Measurements from ENCODE around the gene MS4A6E. TPM values are rescaled to one million over a fixed set of nuclear protein-coding genes. Genes with fewer than 3 reads are reported as not detected.

The MS4A6E gene
- total and polyA plus RNA-seq, 7 donors, result 0.23 to 1.2 TPM; not detected in 5

DNA sequence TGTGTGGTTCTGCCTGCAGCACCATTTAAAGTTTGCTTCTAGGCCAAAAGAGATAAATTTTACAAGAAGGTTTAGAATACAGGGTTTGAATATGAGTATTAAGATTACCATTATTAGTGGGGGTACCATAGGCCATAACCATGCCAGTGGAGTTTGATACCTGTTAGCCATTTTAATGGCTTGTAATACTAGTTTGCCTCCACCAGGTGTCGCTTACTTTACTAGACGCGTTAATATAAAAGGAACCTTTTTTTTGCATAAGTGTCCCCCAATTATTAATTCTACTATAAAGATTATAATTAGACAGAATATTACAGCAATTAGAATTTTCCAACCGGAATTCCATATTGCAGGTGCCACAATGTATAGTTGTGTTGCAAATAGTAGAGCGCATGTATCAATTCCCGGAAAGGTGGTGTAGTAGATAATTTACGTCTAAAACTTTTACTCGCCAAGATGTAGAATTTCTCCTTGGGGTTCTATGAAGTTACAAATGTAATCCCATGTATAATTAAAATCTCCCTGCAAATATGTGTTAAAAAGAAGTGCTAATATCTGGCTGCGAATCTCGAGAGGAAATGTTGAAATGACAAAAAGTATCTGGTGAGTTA, 16.1 kb downstream of the MS4A6E start:
- Histone ChIP-seq H3K4me1 (no peaks in the 10 kb centered on the region), H3K4me3 (no peak overlapping the region), H3K27me3 (no peaks in the 10 kb centered on the region), H3K36me3 (no peaks in the 10 kb centered on the region), H3K27ac (no peak overlapping the region), H3K9me3 (no peaks in the 10 kb centered on the region)
- TF ChIP-seq, protein P1, sequence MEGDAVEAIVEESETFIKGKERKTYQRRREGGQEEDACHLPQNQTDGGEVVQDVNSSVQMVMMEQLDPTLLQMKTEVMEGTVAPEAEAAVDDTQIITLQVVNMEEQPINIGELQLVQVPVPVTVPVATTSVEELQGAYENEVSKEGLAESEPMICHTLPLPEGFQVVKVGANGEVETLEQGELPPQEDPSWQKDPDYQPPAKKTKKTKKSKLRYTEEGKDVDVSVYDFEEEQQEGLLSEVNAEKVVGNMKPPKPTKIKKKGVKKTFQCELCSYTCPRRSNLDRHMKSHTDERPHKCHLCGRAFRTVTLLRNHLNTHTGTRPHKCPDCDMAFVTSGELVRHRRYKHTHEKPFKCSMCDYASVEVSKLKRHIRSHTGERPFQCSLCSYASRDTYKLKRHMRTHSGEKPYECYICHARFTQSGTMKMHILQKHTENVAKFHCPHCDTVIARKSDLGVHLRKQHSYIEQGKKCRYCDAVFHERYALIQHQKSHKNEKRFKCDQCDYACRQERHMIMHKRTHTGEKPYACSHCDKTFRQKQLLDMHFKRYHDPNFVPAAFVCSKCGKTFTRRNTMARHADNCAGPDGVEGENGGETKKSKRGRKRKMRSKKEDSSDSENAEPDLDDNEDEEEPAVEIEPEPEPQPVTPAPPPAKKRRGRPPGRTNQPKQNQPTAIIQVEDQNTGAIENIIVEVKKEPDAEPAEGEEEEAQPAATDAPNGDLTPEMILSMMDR (IDR thresholded peaks at IDR 0.05), result no peak
- no peak for TF ChIP-seq POLR2AphosphoS5 (IDR thresholded peaks at IDR 0.05)
- no peak for TF ChIP-seq EP300 (IDR thresholded peaks at IDR 0.05)
- no peak for TF ChIP-seq POLR2A (IDR thresholded peaks at IDR 0.05)
- DNase-seq, result no peak
- intact Hi-C loops (cut with DNase I), result no loop called here
- WGBS, 2 donors, result 71 to 72% methylated on average over 10 of the region's 10 CpGs

DNA sequence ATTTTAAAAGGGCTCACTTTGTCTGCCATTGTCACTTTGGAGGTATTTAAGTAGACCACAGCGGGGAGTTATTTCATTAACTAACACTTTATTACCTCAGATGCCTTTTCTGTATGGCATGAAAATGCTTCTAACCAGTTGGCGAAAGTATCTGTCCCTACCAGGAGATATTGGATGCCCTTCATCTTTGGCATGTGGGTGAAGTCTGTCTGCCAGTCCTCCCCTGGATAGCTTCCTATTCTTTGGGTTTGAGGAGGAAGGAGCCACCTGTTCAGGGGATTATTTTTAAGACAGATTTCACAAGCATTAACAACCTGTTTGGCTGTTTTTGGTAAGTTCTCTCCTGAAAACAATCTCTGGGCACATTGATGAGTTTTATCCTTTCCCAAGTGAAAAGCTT, 17.1 kb downstream of the MS4A6E start:
- Histone ChIP-seq H3K27ac (no peak overlapping the region), H3K36me3 (no peaks in the 10 kb centered on the region), H3K27me3 (no peaks in the 10 kb centered on the region), H3K4me3 (no peak overlapping the region), H3K4me1 (no peaks in the 10 kb centered on the region), H3K9me3 (no peaks in the 10 kb centered on the region)
- 91 to 92% methylated on average over 2 of the region's 2 CpGs for WGBS, 2 donors
- TF ChIP-seq, protein P1 (IDR thresholded peaks at IDR 0.05), result no peak
- no peak for TF ChIP-seq POLR2A (IDR thresholded peaks at IDR 0.05)
- TF ChIP-seq POLR2AphosphoS5 (IDR thresholded peaks at IDR 0.05), result no peak
- TF ChIP-seq EP300 (IDR thresholded peaks at IDR 0.05), result no peak
- intact Hi-C loops (cut with DNase I), result no loop called here
- DNase-seq, result no peak

DNA sequence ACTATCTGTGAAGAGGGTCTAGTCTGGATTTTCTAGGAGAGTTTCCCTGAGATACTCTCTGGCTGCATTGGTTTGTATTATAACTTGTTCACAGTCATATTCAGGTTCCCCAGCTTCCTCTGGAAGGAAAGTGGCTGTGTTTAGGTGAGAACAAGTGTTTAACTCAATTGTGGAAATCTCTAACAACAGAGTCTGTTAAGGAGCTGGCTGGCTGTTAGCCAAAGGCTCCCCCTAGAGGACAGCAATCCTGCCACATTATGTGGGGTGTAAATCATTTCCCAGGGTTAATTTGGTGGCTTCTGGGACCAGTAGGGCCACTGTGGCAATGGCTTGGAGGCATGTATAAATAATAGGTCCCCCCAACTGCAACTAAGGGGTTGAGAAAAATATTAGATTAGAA, 18.4 kb downstream of the MS4A6E start:
- no peaks in the 10 kb centered on the region for H3K27me3 ChIP-seq
- H3K27ac ChIP-seq, result no peak overlapping the region
- TF ChIP-seq POLR2AphosphoS5 (IDR thresholded peaks at IDR 0.05) (no peak), POLR2A (IDR thresholded peaks at IDR 0.05) (no peak)
- TF ChIP-seq, protein P1 (IDR thresholded peaks at IDR 0.05), result no peak
- intact Hi-C loops (cut with DNase I), result no loop called here
- H3K4me1 ChIP-seq, result no peaks in the 10 kb centered on the region
- no peaks in the 10 kb centered on the region for H3K9me3 ChIP-seq
- DNase-seq, result no peak
- no peak overlapping the region for H3K4me3 ChIP-seq
- H3K36me3 ChIP-seq, result no peaks in the 10 kb centered on the region

DNA sequence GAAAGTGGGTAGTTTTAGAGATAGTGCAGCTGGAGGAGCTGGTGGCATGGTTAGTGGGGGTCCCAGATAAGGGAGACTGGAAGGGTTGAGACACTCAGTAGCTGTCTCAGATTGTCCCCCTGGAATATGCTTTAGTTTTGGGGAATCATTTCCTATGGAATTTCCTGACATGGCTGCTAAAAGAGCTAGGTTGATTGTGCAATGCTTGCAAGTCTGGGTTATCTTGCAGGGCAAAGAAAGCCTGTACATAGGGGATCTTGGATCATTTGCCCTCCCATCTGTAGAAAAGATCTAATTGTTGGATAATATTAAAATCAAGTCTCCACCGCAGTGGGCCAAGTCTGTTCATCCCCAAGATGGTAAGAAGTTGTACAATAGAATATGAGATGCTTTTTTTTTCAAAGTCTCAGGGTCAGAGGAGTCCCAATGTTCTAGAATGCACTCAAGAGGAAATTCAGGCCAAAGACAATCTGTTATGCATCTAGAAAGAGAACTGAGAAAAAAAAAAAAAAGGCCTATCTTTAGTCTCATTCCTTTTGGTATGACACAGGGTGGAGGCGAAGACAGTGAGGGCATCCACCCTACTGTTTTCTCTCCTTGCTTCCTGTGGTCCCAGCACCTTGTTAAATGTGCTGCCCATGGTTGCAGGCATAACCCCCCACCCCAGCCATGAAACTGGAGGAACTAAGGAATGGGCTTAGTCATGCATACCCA, 20.2 kb downstream of the MS4A6E start:
- no peak for DNase-seq
- WGBS, 2 donors, result 79 to 97% methylated on average over 2 of the region's 2 CpGs
- no peak overlapping the region for H3K27ac ChIP-seq
- no peaks in the 10 kb centered on the region for H3K27me3 ChIP-seq
- no peak overlapping the region for H3K4me3 ChIP-seq
- intact Hi-C loops (cut with DNase I), result no loop called here
- H3K4me1 ChIP-seq, result no peaks in the 10 kb centered on the region
- H3K36me3 ChIP-seq, result no peaks in the 10 kb centered on the region
- no peak for TF ChIP-seq POLR2A (IDR thresholded peaks at IDR 0.05)
- no peak for TF ChIP-seq POLR2AphosphoS5 (IDR thresholded peaks at IDR 0.05)
- TF ChIP-seq, protein P1 (IDR thresholded peaks at IDR 0.05), result no peak
- no peak for TF ChIP-seq EP300 (IDR thresholded peaks at IDR 0.05)
- H3K9me3 ChIP-seq, result no peaks in the 10 kb centered on the region
